Karpas-422 (cell line): ENCODE data around the gene DISP3. TPM values are rescaled to one million over a fixed set of nuclear protein-coding genes. Genes with fewer than 3 reads are reported as not detected.

Source experiments
- DNase-seq: peaks from one replicate; pipeline ENCODE4 v3.0.0-alpha.2; 2015
- H2AFZ ChIP-seq: fragments of 200-600 bp; sonication (generic); 2 replicates; pipeline ENCODE4 v1.6.1; 2014; ENCODE audit warnings: antibody characterized with exemption, low read length, mixed read lengths
- H3K27ac ChIP-seq: fragments of 200-600 bp; sonication (generic); 2 replicates; pipeline ENCODE4 v1.5.1; 2014; ENCODE audit warnings: mild to moderate bottlenecking, low read length, moderate library complexity
- H3K27me3 ChIP-seq: fragments of 200-600 bp; sonication (generic); 2 replicates; pipeline ENCODE4 v1.6.1; 2014; ENCODE audit warnings: low read length, mixed read lengths
- H3K36me3 ChIP-seq: fragments of 200-600 bp; sonication (generic); 2 replicates; pipeline ENCODE4 v1.6.1; 2014; ENCODE audit warnings: low read length, mixed read lengths; ENCODE audit not compliant: insufficient read depth
- H3K4me1 ChIP-seq: fragments of 200-600 bp; sonication (generic); 2 replicates; pipeline ENCODE4 v1.6.1; 2014; ENCODE audit warnings: mild to moderate bottlenecking, low read length, mixed read lengths
- H3K4me2 ChIP-seq: fragments of 200-600 bp; sonication (generic); 2 replicates; pipeline ENCODE4 v1.6.1; 2014; ENCODE audit warnings: low read length, low read depth, mild to moderate bottlenecking; ENCODE audit not compliant: poor library complexity, severe bottlenecking
- H3K4me3 ChIP-seq: fragments of 200-600 bp; sonication (generic); 2 replicates; pipeline ENCODE4 v1.5.1; 2014; ENCODE audit warnings: mild to moderate bottlenecking, antibody characterized with exemption, low read length, mixed read lengths
- H3K79me2 ChIP-seq: fragments of 200-600 bp; sonication (generic); 2 replicates; pipeline ENCODE4 v1.6.1; 2014; ENCODE audit warnings: mild to moderate bottlenecking, low read length, mixed read lengths
- H3K9ac ChIP-seq: fragments of 200-600 bp; sonication (generic); 2 replicates; pipeline ENCODE4 v1.6.0; 2014; ENCODE audit warnings: low read length
- H3K9me2 ChIP-seq: fragments of 200-600 bp; sonication (generic), shearing (Covaris generic); replicated peaks from 2 replicates; pipeline ENCODE4 v1.6.0; 2014; ENCODE audit warnings: mild to moderate bottlenecking, low read length, moderate library complexity; ENCODE audit not compliant: insufficient read depth
- H3K9me3 ChIP-seq: fragments of 300-700, 200-600 bp; sonication (generic); 2 replicates; pipeline ENCODE4 v1.6.1; 2014; ENCODE audit warnings: low read length, mixed read lengths
- H4K20me1 ChIP-seq: fragments of 200-600 bp; sonication (generic); 2 replicates; pipeline ENCODE4 v1.6.1; 2014; ENCODE audit warnings: mild to moderate bottlenecking, antibody characterized with exemption, low read length, low read depth; ENCODE audit not compliant: insufficient read depth
- total RNA-seq: library from RNA; depleted of rRNA; stranded (reverse); fragments of >200 nt; shearing (Covaris generic); gene quantifications from 2 replicates; pipeline ENCODE4 v1.2.3, GENCODE V29; 2014; ENCODE audit warnings: low replicate concordance

The DISP3 gene
- total RNA-seq, 1 experiment from 2014 or later, result 0.04 TPM

DNA sequence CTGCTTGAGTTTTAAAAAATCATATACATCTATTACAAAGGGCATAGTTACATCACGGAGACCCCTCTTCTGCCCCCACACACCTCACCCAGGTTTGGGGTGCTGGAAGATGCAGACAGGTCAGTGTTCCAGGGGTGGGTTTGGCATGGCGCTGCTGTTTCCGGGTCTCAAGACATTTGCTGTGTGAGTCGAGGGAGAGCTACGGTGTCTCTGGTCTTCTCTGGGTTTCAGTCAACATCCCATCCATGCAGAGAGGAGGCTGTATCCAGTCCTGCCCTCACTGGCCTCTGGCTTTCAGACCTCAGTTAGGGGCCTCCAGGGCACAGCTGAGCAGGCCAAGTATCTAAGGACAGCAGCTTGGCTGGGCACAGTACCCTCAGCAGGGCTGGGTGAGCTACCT is 28.6 kb upstream of the DISP3 start:
- no peaks in the 10 kb centered on the region for H4K20me1 ChIP-seq
- DNase-seq, result no peak
- no peaks in the 10 kb centered on the region for H3K36me3 ChIP-seq
- no peak overlapping the region for H2AFZ ChIP-seq
- H3K4me3 ChIP-seq, result no peak overlapping the region
- H3K9me2 ChIP-seq, result no peaks in the 10 kb centered on the region
- H3K27ac ChIP-seq, result no peak overlapping the region
- H3K27me3 ChIP-seq, result no peaks in the 10 kb centered on the region
- H3K9me3 ChIP-seq, result no peaks in the 10 kb centered on the region
- H3K79me2 ChIP-seq, result no peaks in the 10 kb centered on the region
- H3K4me1 ChIP-seq, result no peaks in the 10 kb centered on the region
- no peak overlapping the region for H3K9ac ChIP-seq
- no peak overlapping the region for H3K4me2 ChIP-seq

DNA sequence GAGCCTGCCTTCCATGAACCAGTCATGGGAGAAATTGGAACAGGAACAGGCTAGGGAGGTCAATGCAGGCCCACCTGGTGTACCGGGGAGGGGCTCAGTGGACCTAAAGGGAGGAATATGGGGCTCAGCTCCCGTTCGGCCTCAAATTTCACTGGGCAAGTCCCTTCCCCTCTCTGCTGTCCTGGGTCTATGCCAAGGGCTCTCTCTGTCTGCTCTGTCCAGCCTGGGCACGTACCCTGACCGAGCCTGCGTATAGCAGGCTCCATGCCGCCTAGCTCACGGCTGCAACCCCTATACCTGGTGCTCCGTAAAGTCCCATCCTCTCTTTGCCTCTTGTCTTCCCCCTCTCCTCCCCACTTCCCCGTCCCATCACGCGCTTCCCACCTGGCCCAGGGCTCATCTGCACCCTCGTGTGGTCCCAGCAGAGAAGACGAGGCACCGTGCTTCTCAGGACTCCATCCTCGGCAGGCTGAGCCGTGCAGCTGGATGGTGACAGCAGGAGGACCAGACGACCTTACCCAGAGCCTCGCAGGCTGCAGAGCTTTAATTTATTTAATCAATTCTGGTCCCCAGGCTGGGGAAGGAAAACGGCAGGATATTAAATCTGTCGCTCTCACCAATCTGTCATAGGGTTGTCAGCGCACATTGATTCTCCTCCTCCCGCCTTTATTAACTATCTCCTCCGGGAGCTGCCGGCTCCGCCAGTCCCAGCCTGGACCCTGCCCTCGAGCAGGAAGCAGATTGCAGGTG is 25.0 kb upstream of the DISP3 start:
- Histone ChIP-seq H3K79me2 (no peaks in the 10 kb centered on the region), H3K36me3 (no peaks in the 10 kb centered on the region), H3K9me3 (no peaks in the 10 kb centered on the region), H3K4me2 (no peak overlapping the region), H3K4me1 (no peaks in the 10 kb centered on the region), H3K4me3 (no peak overlapping the region), H4K20me1 (no peaks in the 10 kb centered on the region), H3K27ac (no peak overlapping the region), H2AFZ (no peak overlapping the region), H3K9ac (no peak overlapping the region), H3K27me3 (no peaks in the 10 kb centered on the region), H3K9me2 (no peaks in the 10 kb centered on the region)
- no peak for DNase-seq

DNA sequence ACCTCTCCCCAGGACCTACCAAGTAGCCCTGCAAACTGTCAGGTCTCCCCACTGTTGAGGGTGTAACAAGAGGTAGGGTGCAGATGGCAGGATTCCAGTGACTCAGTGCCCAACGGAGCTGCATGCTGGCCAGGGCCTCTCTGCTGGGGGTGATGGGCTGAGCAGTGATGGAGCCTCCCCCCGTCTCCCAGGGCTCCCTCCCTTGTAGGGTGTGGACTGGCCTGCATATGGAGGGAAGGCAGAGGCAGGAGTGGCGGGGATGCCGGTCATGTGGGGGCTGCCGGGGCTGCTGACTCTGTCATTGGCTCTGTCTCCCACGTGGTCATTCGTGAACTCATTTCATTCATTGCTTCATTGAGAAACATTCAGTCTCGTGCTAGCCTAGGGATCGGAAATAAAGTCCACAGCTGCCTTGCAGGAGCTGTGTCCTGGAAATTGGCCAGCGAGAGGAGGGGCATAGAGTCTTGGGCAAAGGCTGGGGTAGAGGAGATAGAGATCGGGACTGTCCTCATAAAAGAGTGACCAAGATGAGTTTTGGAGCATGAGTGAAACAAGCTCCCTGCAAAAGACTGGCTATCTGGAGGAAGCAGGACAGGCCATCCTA is 22.9 kb upstream of the DISP3 start:
- Histone ChIP-seq H3K4me1 (no peaks in the 10 kb centered on the region), H3K9me3 (no peaks in the 10 kb centered on the region), H2AFZ (no peak overlapping the region), H3K4me3 (no peak overlapping the region), H3K27me3 (no peaks in the 10 kb centered on the region), H3K36me3 (no peaks in the 10 kb centered on the region), H3K27ac (no peak overlapping the region), H3K79me2 (no peaks in the 10 kb centered on the region), H3K4me2 (no peak overlapping the region), H4K20me1 (no peaks in the 10 kb centered on the region), H3K9me2 (no peaks in the 10 kb centered on the region), H3K9ac (no peak overlapping the region)
- DNase-seq, result no peak

DNA sequence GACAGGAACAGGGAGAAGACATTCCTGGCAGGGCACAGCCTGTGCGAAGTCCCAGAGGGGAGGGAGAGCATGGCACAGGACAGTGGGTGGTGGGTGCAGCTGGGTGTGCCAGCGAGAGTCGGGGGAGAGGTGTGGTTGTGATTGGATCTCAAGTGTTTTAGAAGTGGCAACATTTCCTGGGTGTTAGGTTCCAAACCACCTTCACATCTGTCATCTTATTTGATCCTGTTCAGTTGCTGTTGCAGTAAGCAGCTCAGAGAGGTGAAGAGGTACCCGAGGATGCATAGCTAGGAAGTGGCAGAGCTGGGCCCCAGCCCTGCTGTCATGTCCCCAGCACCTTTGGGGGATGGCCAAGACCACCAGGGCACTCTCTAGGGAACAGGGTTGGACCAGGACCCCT is 22.0 kb upstream of the DISP3 start:
- H2AFZ ChIP-seq, result no peak overlapping the region
- H3K36me3 ChIP-seq, result no peaks in the 10 kb centered on the region
- no peak overlapping the region for H3K4me2 ChIP-seq
- H3K9me2 ChIP-seq, result no peaks in the 10 kb centered on the region
- H3K27ac ChIP-seq, result no peak overlapping the region
- no peak overlapping the region for H3K9ac ChIP-seq
- H3K4me3 ChIP-seq, result no peak overlapping the region
- no peak for DNase-seq
- H3K27me3 ChIP-seq, result no peaks in the 10 kb centered on the region
- H3K9me3 ChIP-seq, result no peaks in the 10 kb centered on the region
- H4K20me1 ChIP-seq, result no peaks in the 10 kb centered on the region
- no peaks in the 10 kb centered on the region for H3K79me2 ChIP-seq
- no peaks in the 10 kb centered on the region for H3K4me1 ChIP-seq

DNA sequence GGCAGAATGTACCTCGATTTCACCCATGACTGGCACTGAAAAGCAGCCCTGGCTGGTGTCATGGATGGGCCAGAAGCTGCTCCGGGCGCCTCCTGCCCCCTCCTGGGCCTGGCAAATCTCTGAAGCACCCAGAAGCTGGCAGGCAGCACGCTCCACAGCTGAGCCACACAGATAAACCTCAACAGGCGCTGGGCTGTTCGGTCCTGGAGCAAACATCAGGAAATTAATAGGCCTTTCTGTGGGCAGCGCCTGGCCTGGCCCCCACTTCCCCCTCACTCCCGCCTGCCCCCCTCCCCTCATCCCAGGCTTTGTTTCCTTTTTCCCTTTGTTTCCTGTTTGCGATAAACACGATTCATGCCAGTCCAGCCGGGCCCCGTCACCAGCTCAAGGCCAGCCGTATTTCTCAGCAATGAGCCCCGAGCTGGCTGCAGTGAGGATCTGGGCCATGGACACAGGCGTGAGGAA is 20.1 kb upstream of the DISP3 start:
- no peaks in the 10 kb centered on the region for H3K9me2 ChIP-seq
- H3K27me3 ChIP-seq, result no peaks in the 10 kb centered on the region
- no peak overlapping the region for H2AFZ ChIP-seq
- H3K4me2 ChIP-seq, result no peak overlapping the region
- H3K4me3 ChIP-seq, result no peak overlapping the region
- H3K4me1 ChIP-seq, result no peaks in the 10 kb centered on the region
- H3K9me3 ChIP-seq, result no peaks in the 10 kb centered on the region
- H3K36me3 ChIP-seq, result no peaks in the 10 kb centered on the region
- no peak overlapping the region for H3K27ac ChIP-seq
- no peaks in the 10 kb centered on the region for H3K79me2 ChIP-seq
- no peak for DNase-seq
- H4K20me1 ChIP-seq, result no peaks in the 10 kb centered on the region
- H3K9ac ChIP-seq, result no peak overlapping the region

DNA sequence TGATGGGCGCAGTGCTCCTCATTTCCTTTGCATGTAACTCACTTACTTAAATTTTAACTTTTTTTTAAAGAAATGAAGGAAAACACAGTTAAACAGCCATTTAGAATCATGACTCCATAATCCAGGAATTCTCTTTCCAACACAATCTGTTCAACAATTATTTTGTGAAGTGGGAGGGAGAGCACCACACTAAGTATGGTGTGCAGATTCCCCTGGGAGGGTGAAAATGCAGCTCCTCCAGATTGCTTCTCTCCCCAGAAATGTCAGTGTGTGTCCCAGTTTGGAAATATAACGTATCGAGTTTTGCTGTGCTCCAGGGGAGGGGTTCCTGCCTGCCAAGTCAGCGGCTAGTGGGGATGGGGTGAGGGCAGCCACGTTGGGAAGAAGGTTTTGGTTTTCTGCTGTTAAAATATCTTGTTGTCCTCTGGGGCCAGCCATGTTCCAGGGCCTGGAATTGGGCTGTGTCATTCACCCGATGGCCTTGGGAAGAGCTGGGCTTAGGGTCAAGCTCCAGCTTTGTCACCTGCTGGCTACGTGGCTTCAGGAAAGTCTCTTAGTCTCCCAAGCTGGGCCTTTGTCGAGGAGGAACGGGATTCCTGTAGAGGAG is 17.3 kb upstream of the DISP3 start:
- no peaks in the 10 kb centered on the region for H3K79me2 ChIP-seq
- no peak overlapping the region for H3K4me2 ChIP-seq
- no peak overlapping the region for H3K27ac ChIP-seq
- H3K4me1 ChIP-seq, result no peaks in the 10 kb centered on the region
- no peak for DNase-seq
- H4K20me1 ChIP-seq, result no peaks in the 10 kb centered on the region
- H3K4me3 ChIP-seq, result no peak overlapping the region
- H3K9me2 ChIP-seq, result no peaks in the 10 kb centered on the region
- no peaks in the 10 kb centered on the region for H3K27me3 ChIP-seq
- H3K9ac ChIP-seq, result no peak overlapping the region
- no peaks in the 10 kb centered on the region for H3K9me3 ChIP-seq
- no peak overlapping the region for H2AFZ ChIP-seq
- no peaks in the 10 kb centered on the region for H3K36me3 ChIP-seq

DNA sequence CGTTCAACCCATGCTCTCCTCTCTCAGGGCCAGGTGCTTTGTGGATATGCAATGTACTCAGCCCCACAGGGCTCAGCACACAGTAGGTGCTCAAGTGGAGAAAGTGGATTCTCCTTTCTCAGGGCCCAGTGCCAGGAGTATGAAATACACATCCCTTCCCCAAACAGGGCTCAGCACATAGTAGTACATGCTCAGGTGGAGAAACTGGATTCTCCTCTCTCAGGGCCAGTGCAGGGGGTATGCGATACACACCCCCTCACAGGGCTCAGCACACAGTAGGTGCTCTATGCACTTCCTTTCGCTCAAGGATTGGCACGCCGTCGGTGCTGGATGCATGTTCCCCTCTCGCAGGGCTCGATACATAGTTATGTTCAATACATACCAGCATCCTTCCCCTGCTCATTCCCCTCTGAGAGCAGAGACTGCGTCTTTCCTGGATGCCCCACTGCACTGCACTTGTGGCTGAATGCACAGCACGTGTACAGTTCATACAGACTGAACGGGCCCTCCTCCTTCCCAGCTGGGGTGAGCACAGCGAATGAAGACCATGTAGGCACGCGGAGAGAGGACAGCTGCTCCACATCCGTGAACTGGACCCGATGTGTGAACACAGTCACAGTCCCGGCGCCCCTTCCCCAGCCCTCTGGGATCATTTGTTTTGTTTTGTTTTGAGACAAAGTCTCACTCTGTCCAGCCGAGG is 16.6 kb upstream of the DISP3 start:
- no peak overlapping the region for H3K27ac ChIP-seq
- H3K4me3 ChIP-seq, result no peak overlapping the region
- H3K36me3 ChIP-seq, result no peaks in the 10 kb centered on the region
- no peaks in the 10 kb centered on the region for H3K27me3 ChIP-seq
- H3K9me3 ChIP-seq, result no peaks in the 10 kb centered on the region
- no peak for DNase-seq
- H3K9ac ChIP-seq, result no peak overlapping the region
- no peaks in the 10 kb centered on the region for H3K9me2 ChIP-seq
- H3K79me2 ChIP-seq, result no peaks in the 10 kb centered on the region
- H2AFZ ChIP-seq, result no peak overlapping the region
- H4K20me1 ChIP-seq, result no peaks in the 10 kb centered on the region
- H3K4me1 ChIP-seq, result no peaks in the 10 kb centered on the region
- H3K4me2 ChIP-seq, result no peak overlapping the region

DNA sequence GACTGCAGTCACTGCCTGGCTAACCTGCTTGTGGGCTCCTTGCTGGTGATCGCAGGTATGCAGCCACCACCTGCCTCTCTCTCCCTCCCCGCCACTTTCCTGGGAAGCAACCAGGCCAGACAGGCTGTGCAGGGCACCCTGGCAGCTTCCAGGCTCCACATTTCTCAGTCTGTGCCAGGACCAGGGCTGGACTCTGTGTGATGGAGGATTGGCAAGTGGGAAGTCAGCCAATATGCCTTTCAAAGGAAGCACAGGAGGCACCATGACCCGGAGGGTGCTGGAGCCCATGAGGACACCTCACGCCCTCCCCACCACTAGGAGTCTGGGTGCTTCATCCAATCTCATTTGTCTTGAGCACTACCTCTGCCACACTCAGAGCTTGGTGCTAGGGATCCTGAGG is 15.8 kb upstream of the DISP3 start:
- Histone ChIP-seq H3K9ac (no peak overlapping the region), H3K4me1 (no peaks in the 10 kb centered on the region), H3K79me2 (no peaks in the 10 kb centered on the region), H3K9me2 (no peaks in the 10 kb centered on the region), H4K20me1 (no peaks in the 10 kb centered on the region), H3K36me3 (no peaks in the 10 kb centered on the region), H3K27ac (no peak overlapping the region), H3K27me3 (no peaks in the 10 kb centered on the region), H3K9me3 (no peaks in the 10 kb centered on the region), H3K4me3 (no peak overlapping the region), H3K4me2 (no peak overlapping the region), H2AFZ (no peak overlapping the region)
- no peak for DNase-seq
